Ovary (tissue), 9 donors: Measurements from ENCODE around the gene OPN1LW. TPM values are rescaled to one million over a fixed set of nuclear protein-coding genes. Genes with fewer than 3 reads are reported as not detected.

ENCODE experiments used
- DNase-seq, 5 donors: peaks; one replicate each; pipeline ENCODE4 v3.0.0-alpha.2; 2019 to 2020
- H3K27ac ChIP-seq, 2 donors: fragments of 200-600 bp; one replicate each; pipeline versions ENCODE4 v1.5.1 to v1.8.0; 2019 to 2022
- H3K27me3 ChIP-seq: fragments of 200-600 bp; one replicate; pipeline ENCODE4 v1.8.0; 2022
- H3K36me3 ChIP-seq: fragments of 200-600 bp; sonication (generic); one replicate; pipeline ENCODE4 v1.5.1; 2019
- H3K4me1 ChIP-seq: one replicate; pipeline ENCODE4 v1.8.1; 2013; ENCODE audit warnings: mild to moderate bottlenecking, moderate library complexity; ENCODE audit not compliant: insufficient read depth
- H3K4me3 ChIP-seq: fragments of 200-600 bp; sonication (generic); one replicate; pipeline ENCODE4 v1.5.1; 2017
- H3K9me3 ChIP-seq, 2 donors: fragments of 200-600 bp in 1 of 2; sonication (generic) in 1 of 2; one replicate each; pipeline versions ENCODE4 v1.5.1 to v1.8.1; 2013 to 2019; ENCODE audit warnings: mild to moderate bottlenecking in 1 of 2, moderate library complexity in 1 of 2
- CTCF ChIP-seq, 3 donors: fragments of 450-650 bp in 2 of 3; fragments of 200-600 bp in 1 of 3; IDR thresholded peaks; one replicate each; pipeline versions ENCODE4 v1.5.1 to v1.8.0; 2016 to 2022; ENCODE audit warnings: antibody characterized with exemption in 3 of 3, mild to moderate bottlenecking in 1 of 3
- EP300 ChIP-seq: sonication (generic); formaldehyde crosslinking; IDR thresholded peaks from one replicate; pipeline ENCODE4 v1.6.1; 2017; ENCODE audit warnings: antibody characterized with exemption
- POLR2A ChIP-seq: fragments of 450-650 bp; IDR thresholded peaks from one replicate; pipeline ENCODE4 v1.6.1; 2017; ENCODE audit warnings: antibody characterized with exemption, mild to moderate bottlenecking, moderate library complexity
- WGBS, 3 donors: extraction: QIAGEN DNeasy Blood & Tissue Kit in 1 of 3; methylation state at CpG; one replicate each; pipeline versions ENCODE4 v1.1.5 to v1.1.7; 2013 to 2017; 5-methylcytosine and 5-hydroxymethylcytosine counted together
- intact Hi-C, 4 donors: fragments of 100-400 bp; cut with DNase I; formaldehyde crosslinking; loops; one replicate each; pipeline versions ENCODE4 v1.11.0 to v1.15.1; 2022 to 2023
- polyA plus RNA-seq, 2 donors: library from polyadenylated mRNA; stranded (reverse); fragments of 200-250 nt in 1 of 2; fragments of 350-450 nt in 1 of 2; fragmentation: Illumina TruSeq in 1 of 2; extraction: RNeasy Lipid Tissue Mini Kit (QIAGEN cat#74804) in 1 of 2; gene quantifications; one replicate each; pipeline ENCODE4 v1.2.3, GENCODE V29; 2013 to 2014
- total RNA-seq, 7 donors: library from RNA; depleted of rRNA in 2 of 7; stranded (reverse); fragments of >200 nt in 2 of 7; fragmentation: NEBNext Ultra II Directional in 3 of 7; extraction: Animal tissue kit (Norgen Biotek cat#: 25700) in 3 of 7; gene quantifications; one replicate each; pipeline versions ENCODE4 v1.1.0 to v1.2.4, GENCODE V29; 2016 to 2023
- donor health status: DM: no; HTN: no; CAD: no; lungs with moderate emphysema.
- donor health status: DM: no; HTN: no; CAD: no.
- donor health status: Bipolar disorder and iron deficiency.
- donor health status: DM: yes; HTN: yes; CAD: no.
- donor health status: DM: no; HTN: no; CAD: no.
- donor health status: DM: yes; HTN: yes; CAD: no.

The OPN1LW gene
- total and polyA plus RNA-seq, 9 donors, result not detected

- DNase-seq, result peak in 1 of 5 donors; percentile 19
- no peaks in the 10 kb centered on the region for H3K27me3 ChIP-seq
- no peak overlapping the region for H3K27ac ChIP-seq
- H3K4me1 ChIP-seq, result no peaks in the 10 kb centered on the region
- intact Hi-C loops, result loop anchor here in 1 of 4 donors (2.0 kb wide), 1 partner anchor 63 kb away; no protein-coding TSS in a partner anchor
- 69 to 82% (median 77%) methylated on average over 23 to 30 of the region's 30 CpGs for whole genome bisulfite sequencing, 3 donors
- no peak overlapping the region for H3K4me3 ChIP-seq
- no peaks in the 10 kb centered on the region for H3K36me3 ChIP-seq
- no peaks in the 10 kb centered on the region for H3K9me3 ChIP-seq
- TF ChIP-seq CTCF (IDR thresholded peaks at IDR 0.05), result no peak
- no peak for TF ChIP-seq POLR2A
- TF ChIP-seq EP300, result no peak
These were observed 18.5 kb upstream of the OPN1LW start for GRCh38 chrX:154125391-154126040.

GRCh38 chrX:154126101-154126500 is 17.9 kb upstream of the OPN1LW start:
- no peak for DNase-seq
- H3K4me1 ChIP-seq, result no peaks in the 10 kb centered on the region
- no peaks in the 10 kb centered on the region for H3K27me3 ChIP-seq
- H3K4me3 ChIP-seq, result no peak overlapping the region
- no peak overlapping the region for H3K27ac ChIP-seq
- intact Hi-C loops, result no loop called here
- no peaks in the 10 kb centered on the region for H3K9me3 ChIP-seq
- WGBS, 3 donors, result 93 to 94% (median 93%) methylated on average over 10 to 11 of the region's 11 CpGs
- no peaks in the 10 kb centered on the region for H3K36me3 ChIP-seq
- no peak for TF ChIP-seq POLR2A
- TF ChIP-seq CTCF (IDR thresholded peaks at IDR 0.05), result no peak
- TF ChIP-seq EP300, result no peak

GRCh38 chrX:154131955-154132354 is 12.1 kb upstream of the OPN1LW start:
- intact Hi-C loops, result no loop called here
- no peak for TF ChIP-seq POLR2A
- no peak for TF ChIP-seq EP300
- TF ChIP-seq CTCF (IDR thresholded peaks at IDR 0.05), result no peak
- WGBS, 3 donors, result 53 to 55% (median 55%) methylated on average over 4 of the region's 4 CpGs
- H3K9me3 ChIP-seq, result no peaks in the 10 kb centered on the region
- H3K4me1 ChIP-seq, result no peaks in the 10 kb centered on the region
- no peak overlapping the region for H3K27ac ChIP-seq
- no peak overlapping the region for H3K4me3 ChIP-seq
- no peak for DNase-seq
- H3K36me3 ChIP-seq, result no peaks in the 10 kb centered on the region
- no peaks in the 10 kb centered on the region for H3K27me3 ChIP-seq

- no peak for DNase-seq
- intact Hi-C loops, result no loop called here
- no peak overlapping the region for H3K27ac ChIP-seq
- no peak overlapping the region for H3K4me3 ChIP-seq
- no peaks in the 10 kb centered on the region for H3K36me3 ChIP-seq
- no peaks in the 10 kb centered on the region for H3K9me3 ChIP-seq
- no peaks in the 10 kb centered on the region for H3K4me1 ChIP-seq
- WGBS, 3 donors, result 81 to 85% (median 85%) methylated on average over 9 of the region's 9 CpGs
- TF ChIP-seq POLR2A (no peak), EP300 (no peak), CTCF (IDR thresholded peaks at IDR 0.05) (no peak)
- H3K27me3 ChIP-seq, result no peaks in the 10 kb centered on the region
These were observed 11.7 kb upstream of the OPN1LW start for GRCh38 chrX:154132366-154132765.
